Stimulated activated effector memory CD8-positive, alpha-beta T cell treated with anti-CD3 and anti-CD28 coated beads, Interleukin-12 subunit alpha, Interleukin-12 subunit beta, amount 100 ng/mL, for 72 hours (primary cell): Measurements from ENCODE around the gene SHROOM3.
"Not testable (repeated sequence)": the region's sequence is repeated elsewhere in the genome, so short reads cannot be mapped to it uniquely, and the experiment has no call there.

Experiments
- ATAC-seq: fragments of 150-1000 bp; cut with Tn5 transposase; 2 replicates; pipeline ENCODE4 v1.10.0; 2021
- DNase-seq, 2 donors: peaks; one replicate each; pipeline ENCODE4 v3.0.0; 2021 to 2022; ENCODE audit warnings: low spot score in 2 of 2
- H3K27ac Mint-ChIP-seq: one replicate; pipeline ENCODE4 v1.8.0; 2022; ENCODE audit warnings: mild to moderate bottlenecking, mixed read lengths
- H3K36me3 Mint-ChIP-seq: one replicate; pipeline ENCODE4 v1.8.0; 2022; ENCODE audit warnings: mild to moderate bottlenecking, mixed read lengths
- H3K4me1 Mint-ChIP-seq: one replicate; pipeline ENCODE4 v1.8.0; 2022; ENCODE audit warnings: mixed read lengths
- H3K4me3 Mint-ChIP-seq: one replicate; pipeline ENCODE4 v1.8.0; 2022; ENCODE audit warnings: mild to moderate bottlenecking, mixed read lengths
- H3K9me3 Mint-ChIP-seq: one replicate; pipeline ENCODE4 v1.8.0; 2022; ENCODE audit warnings: mixed read lengths

Gene SHROOM3

DNA sequence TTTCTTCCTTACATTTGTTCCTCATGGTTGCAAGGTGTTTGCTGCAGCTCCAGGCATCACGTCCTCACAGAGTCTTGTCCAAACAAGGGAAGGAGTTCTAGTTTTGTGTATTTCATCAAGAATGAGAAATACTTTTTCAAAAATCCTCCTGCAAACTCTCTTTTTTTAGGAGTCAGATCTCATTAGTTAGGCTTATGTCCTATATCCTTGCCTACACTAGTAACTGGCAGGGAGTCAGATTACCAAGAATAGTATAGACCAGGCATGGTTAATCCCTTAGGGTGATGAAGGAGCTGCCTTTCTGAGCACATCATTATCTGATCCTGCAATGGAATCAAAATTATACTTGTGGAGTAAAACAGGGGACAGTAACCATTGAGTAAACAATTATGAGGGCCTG lies 160.4 kb downstream of the SHROOM3 start:
- Mint-ChIP-seq H3K4me1 (no peaks in the 10 kb centered on the region), H3K4me3 (no peak overlapping the region), H3K27ac (no peak overlapping the region), H3K9me3 (no peaks in the 10 kb centered on the region), H3K36me3 (no peaks in the 10 kb centered on the region)
- no peak for ATAC-seq
- DNase-seq, result no peak

GRCh38 chr4:76596713-76597112 lies 161.7 kb downstream of the SHROOM3 start:
- no peaks in the 10 kb centered on the region for H3K36me3 Mint-ChIP-seq
- DNase-seq, result no peak
- H3K27ac Mint-ChIP-seq, result no peak overlapping the region
- H3K4me3 Mint-ChIP-seq, result no peak overlapping the region
- no peaks in the 10 kb centered on the region for H3K9me3 Mint-ChIP-seq
- H3K4me1 Mint-ChIP-seq, result no peaks in the 10 kb centered on the region
- peak; percentile 29 for ATAC-seq

- no peaks in the 10 kb centered on the region for H3K36me3 Mint-ChIP-seq
- H3K9me3 Mint-ChIP-seq, result no peaks in the 10 kb centered on the region
- ATAC-seq (no peak), DNase-seq (no peak)
- H3K27ac Mint-ChIP-seq, result no peak overlapping the region
- H3K4me3 Mint-ChIP-seq, result no peak overlapping the region
- no peaks in the 10 kb centered on the region for H3K4me1 Mint-ChIP-seq
Observed at GRCh38 chr4:76597423-76597979, 162.5 kb downstream of the SHROOM3 start.

GRCh38 chr4:76600447-76600846 lies 165.4 kb downstream of the SHROOM3 start:
- DNase-seq, result no peak
- H3K36me3 Mint-ChIP-seq, result no peaks in the 10 kb centered on the region
- no peak for ATAC-seq
- no peaks in the 10 kb centered on the region for H3K9me3 Mint-ChIP-seq
- H3K27ac Mint-ChIP-seq, result no peak overlapping the region
- no peaks in the 10 kb centered on the region for H3K4me1 Mint-ChIP-seq
- H3K4me3 Mint-ChIP-seq, result no peak overlapping the region

GRCh38 chr4:76601791-76602190 lies 166.8 kb downstream of the SHROOM3 start:
- no peaks in the 10 kb centered on the region for H3K36me3 Mint-ChIP-seq
- DNase-seq (no peak), ATAC-seq (no peak)
- H3K4me1 Mint-ChIP-seq, result no peaks in the 10 kb centered on the region
- H3K4me3 Mint-ChIP-seq, result no peak overlapping the region
- no peak overlapping the region for H3K27ac Mint-ChIP-seq
- no peaks in the 10 kb centered on the region for H3K9me3 Mint-ChIP-seq

GRCh38 chr4:76605099-76605563 lies 170.1 kb downstream of the SHROOM3 start:
- no peak overlapping the region for H3K4me3 Mint-ChIP-seq
- no peaks in the 10 kb centered on the region for H3K36me3 Mint-ChIP-seq
- H3K27ac Mint-ChIP-seq, result no peak overlapping the region
- H3K9me3 Mint-ChIP-seq, result no peaks in the 10 kb centered on the region
- no peak for DNase-seq
- no peak for ATAC-seq
- H3K4me1 Mint-ChIP-seq, result no peaks in the 10 kb centered on the region

DNA sequence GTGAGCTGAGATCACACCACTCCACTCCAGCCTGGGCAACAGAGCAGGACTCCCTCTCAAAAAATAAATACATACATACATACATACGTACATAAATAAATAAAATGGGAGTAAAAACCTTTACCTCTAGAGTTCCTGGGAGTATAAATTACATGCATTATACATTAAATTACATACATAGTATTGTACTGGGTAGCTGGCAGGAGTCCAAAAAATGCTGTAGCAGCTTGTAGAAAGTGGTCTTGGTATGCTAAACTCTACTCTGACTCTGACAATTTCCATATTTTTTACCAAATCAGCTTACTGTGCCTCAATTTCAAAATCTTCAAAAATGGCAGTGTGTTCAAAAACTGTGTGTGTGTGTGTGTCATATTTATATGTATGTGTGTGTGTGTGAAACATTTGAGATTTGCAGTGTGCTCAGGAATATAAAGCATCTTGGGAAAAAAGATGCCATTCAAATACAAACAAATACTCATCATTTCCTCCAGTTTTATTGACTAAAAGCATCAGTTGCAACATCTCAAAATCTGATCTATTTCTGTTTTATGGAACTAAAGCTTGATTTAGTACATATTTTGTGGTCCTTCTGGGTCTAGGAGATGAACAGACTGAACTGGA lies 171.7 kb downstream of the SHROOM3 start:
- Mint-ChIP-seq H3K9me3 (no peaks in the 10 kb centered on the region), H3K4me3 (no peak overlapping the region), H3K27ac (no peak overlapping the region), H3K36me3 (no peaks in the 10 kb centered on the region), H3K4me1 (no peaks in the 10 kb centered on the region)
- DNase-seq, result no peak
- no peak for ATAC-seq

- no peaks in the 10 kb centered on the region for H3K9me3 Mint-ChIP-seq
- DNase-seq (no peak), ATAC-seq (no peak)
- no peak overlapping the region for H3K4me3 Mint-ChIP-seq
- no peaks in the 10 kb centered on the region for H3K36me3 Mint-ChIP-seq
- no peaks in the 10 kb centered on the region for H3K4me1 Mint-ChIP-seq
- H3K27ac Mint-ChIP-seq, result no peak overlapping the region
Observed at GRCh38 chr4:76607266-76607799, 172.3 kb downstream of the SHROOM3 start.

GRCh38 chr4:76607846-76608245 lies 172.8 kb downstream of the SHROOM3 start:
- ATAC-seq (no peak), DNase-seq (no peak)
- no peaks in the 10 kb centered on the region for H3K9me3 Mint-ChIP-seq
- no peaks in the 10 kb centered on the region for H3K36me3 Mint-ChIP-seq
- H3K4me3 Mint-ChIP-seq, result no peak overlapping the region
- H3K27ac Mint-ChIP-seq, result no peak overlapping the region
- H3K4me1 Mint-ChIP-seq, result no peaks in the 10 kb centered on the region

GRCh38 chr4:76608549-76608948 lies 173.5 kb downstream of the SHROOM3 start:
- not testable (repeated sequence) for DNase-seq, H3K4me3 Mint-ChIP-seq, H3K9me3 Mint-ChIP-seq, H3K36me3 Mint-ChIP-seq, H3K27ac Mint-ChIP-seq, ATAC-seq, H3K4me1 Mint-ChIP-seq

GRCh38 chr4:76610751-76611547 lies 175.9 kb downstream of the SHROOM3 start:
- Mint-ChIP-seq H3K27ac (no peak overlapping the region), H3K4me3 (no peak overlapping the region), H3K9me3 (no peaks in the 10 kb centered on the region), H3K36me3 (no peaks in the 10 kb centered on the region), H3K4me1 (no peaks in the 10 kb centered on the region)
- ATAC-seq, result no peak
- DNase-seq, result no peak

GRCh38 chr4:76611616-76612207 lies 176.7 kb downstream of the SHROOM3 start:
- no peak overlapping the region for H3K27ac Mint-ChIP-seq
- H3K9me3 Mint-ChIP-seq, result no peaks in the 10 kb centered on the region
- ATAC-seq, result no peak
- no peaks in the 10 kb centered on the region for H3K4me1 Mint-ChIP-seq
- no peaks in the 10 kb centered on the region for H3K36me3 Mint-ChIP-seq
- DNase-seq, result no peak
- no peak overlapping the region for H3K4me3 Mint-ChIP-seq

- H3K36me3 Mint-ChIP-seq, result no peaks in the 10 kb centered on the region
- H3K4me3 Mint-ChIP-seq, result no peak overlapping the region
- ATAC-seq (no peak), DNase-seq (no peak)
- H3K27ac Mint-ChIP-seq, result no peak overlapping the region
- no peaks in the 10 kb centered on the region for H3K4me1 Mint-ChIP-seq
- H3K9me3 Mint-ChIP-seq, result no peaks in the 10 kb centered on the region
Observed at GRCh38 chr4:76614589-76614988, 179.6 kb downstream of the SHROOM3 start.

GRCh38 chr4:76615999-76616398 lies 181.0 kb downstream of the SHROOM3 start:
- DNase-seq (no peak), ATAC-seq (no peak)
- H3K36me3 Mint-ChIP-seq, result no peaks in the 10 kb centered on the region
- no peak overlapping the region for H3K27ac Mint-ChIP-seq
- no peak overlapping the region for H3K4me3 Mint-ChIP-seq
- no peaks in the 10 kb centered on the region for H3K9me3 Mint-ChIP-seq
- no peaks in the 10 kb centered on the region for H3K4me1 Mint-ChIP-seq

- no peak overlapping the region for H3K27ac Mint-ChIP-seq
- no peaks in the 10 kb centered on the region for H3K4me1 Mint-ChIP-seq
- H3K36me3 Mint-ChIP-seq, result no peaks in the 10 kb centered on the region
- ATAC-seq (no peak), DNase-seq (no peak)
- no peaks in the 10 kb centered on the region for H3K9me3 Mint-ChIP-seq
- no peak overlapping the region for H3K4me3 Mint-ChIP-seq
Observed at GRCh38 chr4:76616526-76616925, 181.5 kb downstream of the SHROOM3 start.
